Measurements from ENCODE around the gene GXYLT2.

DNA sequence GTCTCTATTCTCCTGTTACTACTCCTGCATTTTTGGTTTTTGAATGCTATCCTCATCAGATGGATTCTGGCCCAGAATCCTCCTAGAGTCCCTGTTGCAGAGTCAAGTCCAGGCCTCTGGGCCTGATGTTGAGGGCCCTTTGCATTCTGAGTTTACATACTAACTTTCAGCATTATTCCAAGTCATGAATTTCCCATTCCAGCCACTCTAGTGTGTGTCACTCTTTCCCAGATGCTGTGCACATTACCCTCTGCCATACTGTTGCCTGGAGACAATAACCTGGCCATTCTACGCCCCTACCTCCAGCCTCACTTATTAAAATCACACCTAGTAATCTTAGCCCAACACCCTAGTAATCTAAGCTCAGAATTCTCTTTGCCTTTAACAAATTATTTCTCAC is 53.4 kb downstream of the GXYLT2 start:
- TF ChIP-seq, protein P1, sequence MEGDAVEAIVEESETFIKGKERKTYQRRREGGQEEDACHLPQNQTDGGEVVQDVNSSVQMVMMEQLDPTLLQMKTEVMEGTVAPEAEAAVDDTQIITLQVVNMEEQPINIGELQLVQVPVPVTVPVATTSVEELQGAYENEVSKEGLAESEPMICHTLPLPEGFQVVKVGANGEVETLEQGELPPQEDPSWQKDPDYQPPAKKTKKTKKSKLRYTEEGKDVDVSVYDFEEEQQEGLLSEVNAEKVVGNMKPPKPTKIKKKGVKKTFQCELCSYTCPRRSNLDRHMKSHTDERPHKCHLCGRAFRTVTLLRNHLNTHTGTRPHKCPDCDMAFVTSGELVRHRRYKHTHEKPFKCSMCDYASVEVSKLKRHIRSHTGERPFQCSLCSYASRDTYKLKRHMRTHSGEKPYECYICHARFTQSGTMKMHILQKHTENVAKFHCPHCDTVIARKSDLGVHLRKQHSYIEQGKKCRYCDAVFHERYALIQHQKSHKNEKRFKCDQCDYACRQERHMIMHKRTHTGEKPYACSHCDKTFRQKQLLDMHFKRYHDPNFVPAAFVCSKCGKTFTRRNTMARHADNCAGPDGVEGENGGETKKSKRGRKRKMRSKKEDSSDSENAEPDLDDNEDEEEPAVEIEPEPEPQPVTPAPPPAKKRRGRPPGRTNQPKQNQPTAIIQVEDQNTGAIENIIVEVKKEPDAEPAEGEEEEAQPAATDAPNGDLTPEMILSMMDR (IDR thresholded peaks at IDR 0.05; ENCODE audit: low read depth, low read length): no peak
- no peak for TF ChIP-seq EZH2phosphoT487 (IDR thresholded peaks at IDR 0.05; ENCODE audit: low read depth)

Measured in OCI-LY3 (cell line).